ENCODE measurements around the gene JUN.
A peak's percentile ranks its signal among the peaks of the same experiment; 100 is the strongest.

Gene JUN

DNA sequence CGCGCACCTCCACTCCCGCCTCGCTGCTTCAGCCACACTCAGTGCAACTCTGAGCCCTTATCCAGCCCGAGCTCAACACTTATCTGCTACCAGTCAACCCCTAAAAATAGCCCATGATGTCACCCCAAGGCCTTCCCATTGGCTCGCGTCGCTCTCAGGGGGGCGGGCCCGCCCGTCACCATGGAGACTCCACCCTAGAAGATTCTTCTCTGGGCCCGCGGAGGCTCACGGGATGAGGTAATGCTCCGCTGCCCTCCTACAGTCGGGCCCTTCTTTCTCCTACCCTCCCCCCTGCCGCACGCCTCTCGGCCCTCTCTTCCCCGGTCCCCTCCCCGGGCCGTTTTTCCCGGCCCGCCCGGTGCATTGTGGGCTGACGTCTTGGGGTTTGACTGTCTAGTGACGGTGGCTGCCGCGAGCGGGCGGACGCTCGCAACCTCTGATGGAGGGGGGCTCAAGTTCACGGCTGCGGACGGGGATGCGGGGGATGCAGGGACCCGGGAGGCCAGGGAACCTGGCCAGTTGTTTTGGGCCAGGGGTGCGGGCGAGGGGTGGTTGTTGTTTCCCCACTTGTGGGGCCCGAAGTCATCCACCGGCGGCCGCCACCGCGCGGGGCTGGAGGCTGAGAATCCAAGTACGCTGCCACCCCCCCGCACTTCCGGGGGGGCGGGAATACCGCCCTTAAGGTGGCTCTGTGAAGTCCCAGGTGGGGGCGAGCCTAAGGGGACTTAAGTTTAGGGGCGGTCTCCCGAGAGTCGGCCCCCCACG lies at the start of gene JUN:
TSS of gene JUN (minus strand) at position 55 of the 765 bp plus-strand sequence. CDS start 977 bp downstream, outside the sequence.
- peak; percentile 98 for DNase-seq

DNA sequence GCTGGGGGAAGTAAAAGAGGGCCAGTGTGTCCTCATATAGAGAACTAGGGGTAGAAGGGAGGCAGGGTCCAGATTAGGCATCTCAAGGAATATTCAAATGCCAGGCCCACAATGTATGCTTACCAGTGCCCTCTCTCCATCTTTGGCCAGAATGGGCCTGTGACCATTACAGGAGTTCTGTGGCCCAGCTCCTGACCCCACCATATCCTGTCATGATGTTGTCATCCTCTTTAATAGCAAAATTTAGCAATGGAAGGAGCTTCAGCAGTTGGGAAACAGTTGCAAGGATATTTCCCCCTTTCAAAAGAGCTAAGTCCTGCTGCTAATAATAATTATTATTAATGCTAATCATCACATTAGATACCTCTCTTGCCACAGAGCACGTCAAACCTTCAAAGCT lies 49.3 kb upstream of the JUN start:
- no peak for DNase-seq

DNA sequence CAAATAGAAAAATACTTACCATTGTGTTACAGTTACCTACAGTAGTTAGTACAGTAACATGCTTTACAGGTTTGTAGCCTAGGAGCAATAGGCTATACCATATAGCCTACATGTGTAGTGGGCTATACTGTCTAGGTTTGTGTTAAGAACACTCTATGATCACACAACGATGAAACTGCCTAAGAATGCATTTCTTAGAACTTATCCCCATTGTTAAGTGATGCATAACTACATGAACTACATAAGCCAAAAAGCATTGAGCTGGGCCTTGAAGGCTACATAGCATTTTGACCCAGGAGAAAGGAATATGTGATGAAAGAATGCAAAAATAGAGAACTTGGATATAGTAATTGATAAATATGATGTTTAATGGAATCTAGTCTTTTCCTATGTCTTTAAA lies 46.4 kb upstream of the JUN start:
- DNase-seq: no peak

- DNase-seq: no peak
Measured at GRCh38 chr1:58829866-58830265, 46.0 kb upstream of the JUN start.

- no peak for DNase-seq
Measured at GRCh38 chr1:58827298-58827697, 43.5 kb upstream of the JUN start.

- DNase-seq: no peak
Measured at GRCh38 chr1:58824753-58825389, 41.0 kb upstream of the JUN start.

DNA sequence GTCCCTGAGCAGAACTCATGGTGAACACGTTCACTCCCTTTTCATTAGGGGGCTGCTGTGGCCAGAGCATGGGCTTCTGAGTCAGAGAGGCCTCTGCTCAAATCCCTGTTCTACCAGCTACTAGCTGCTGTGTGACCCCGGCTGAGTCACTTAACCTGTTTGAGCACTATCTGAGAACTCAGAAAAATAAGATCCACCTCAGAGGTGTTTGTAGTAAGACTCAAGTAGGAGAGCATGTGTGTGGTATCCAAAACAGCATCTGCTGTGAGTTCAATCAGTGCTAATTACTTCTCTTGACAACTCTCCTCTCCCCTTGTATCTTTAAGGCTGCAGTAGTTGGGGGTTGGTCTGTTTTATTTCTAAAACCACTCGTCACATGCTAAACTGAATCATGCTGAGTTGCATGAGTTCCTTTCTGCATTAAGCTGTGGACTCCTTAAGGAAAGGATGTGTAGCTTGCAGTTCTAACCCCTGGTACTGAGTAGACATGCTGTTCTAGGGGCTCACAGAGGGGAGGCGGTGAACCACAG lies 39.7 kb upstream of the JUN start:
- no peak for DNase-seq

DNA sequence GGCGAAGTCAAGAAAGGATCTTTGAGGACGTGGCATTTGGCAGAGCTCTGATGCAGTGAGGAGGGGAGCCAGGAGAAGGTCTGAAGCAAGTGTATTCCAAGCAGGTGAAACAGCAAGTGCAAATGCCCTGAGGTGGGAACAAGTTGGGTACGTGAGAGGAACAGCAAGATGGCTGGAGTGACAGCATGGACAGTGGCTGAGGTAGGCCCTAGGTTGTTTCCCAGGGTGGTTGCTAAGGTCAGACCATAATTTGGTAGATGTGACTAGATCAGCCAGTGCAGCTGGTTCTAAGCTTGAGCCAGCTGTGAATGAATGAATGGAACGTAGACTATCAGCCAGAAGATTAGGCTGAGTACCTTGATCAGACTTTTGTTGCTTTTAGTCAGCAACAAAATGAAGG lies 37.5 kb upstream of the JUN start:
- no peak for DNase-seq

DNA sequence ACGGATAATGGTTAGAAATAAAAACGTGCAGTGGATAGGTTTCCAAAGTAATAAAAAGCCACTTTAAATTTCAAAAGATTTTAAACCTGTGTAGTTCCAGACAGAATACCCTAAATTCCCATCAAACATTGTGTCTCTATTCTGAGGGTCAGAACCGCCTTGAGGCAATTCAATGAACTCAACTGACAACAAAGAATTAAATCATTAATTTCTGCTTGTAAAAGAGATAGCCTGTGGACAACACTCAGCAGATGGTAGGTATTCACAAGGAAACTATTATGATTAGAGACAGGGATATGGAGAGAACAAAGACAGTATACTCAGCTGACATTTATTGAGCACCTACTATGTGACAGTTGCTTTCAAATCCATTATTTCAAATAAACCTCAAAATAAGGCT lies 35.1 kb upstream of the JUN start:
- DNase-seq: no peak

DNA sequence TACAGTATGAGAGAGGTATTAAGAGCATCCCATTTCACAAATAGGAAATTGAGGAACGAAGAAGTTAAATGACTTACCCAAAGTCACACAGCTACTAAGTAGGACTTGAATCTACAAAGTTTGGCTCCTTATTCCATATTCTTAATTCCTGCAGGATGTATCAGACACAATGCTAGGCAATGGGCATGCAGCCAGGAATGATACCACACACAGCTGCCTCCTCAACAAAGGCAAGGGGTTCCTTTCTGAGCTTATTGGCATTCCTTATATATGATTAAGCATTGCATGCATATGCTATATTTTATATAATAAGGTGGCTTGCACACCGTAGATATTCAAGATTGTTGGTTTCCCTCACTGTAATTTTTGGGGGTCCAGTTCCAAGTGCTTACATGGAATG lies 34.2 kb upstream of the JUN start:
- no peak for DNase-seq

DNA sequence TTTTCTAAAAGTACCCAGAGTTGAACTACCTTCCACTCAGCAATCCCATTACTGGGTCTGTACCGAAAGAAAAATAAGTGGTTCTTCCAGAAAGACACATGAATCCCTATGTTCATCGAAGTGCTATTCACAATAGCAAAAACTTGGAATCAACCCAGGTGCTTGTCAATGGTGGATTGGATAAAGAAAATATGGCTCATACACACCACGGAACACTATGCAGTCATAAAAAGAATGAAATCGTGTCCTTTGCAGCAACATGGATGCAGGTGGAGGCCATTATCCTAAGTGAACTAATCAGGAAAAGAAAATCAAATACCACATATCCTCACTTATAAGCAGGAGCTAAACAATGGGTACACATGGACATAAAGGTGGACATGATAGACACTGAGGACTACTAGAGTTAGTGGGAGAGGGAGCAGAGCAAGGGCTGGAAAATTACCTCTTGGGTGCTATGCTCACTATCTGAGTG lies 32.9 kb upstream of the JUN start:
- DNase-seq: no peak

DNA sequence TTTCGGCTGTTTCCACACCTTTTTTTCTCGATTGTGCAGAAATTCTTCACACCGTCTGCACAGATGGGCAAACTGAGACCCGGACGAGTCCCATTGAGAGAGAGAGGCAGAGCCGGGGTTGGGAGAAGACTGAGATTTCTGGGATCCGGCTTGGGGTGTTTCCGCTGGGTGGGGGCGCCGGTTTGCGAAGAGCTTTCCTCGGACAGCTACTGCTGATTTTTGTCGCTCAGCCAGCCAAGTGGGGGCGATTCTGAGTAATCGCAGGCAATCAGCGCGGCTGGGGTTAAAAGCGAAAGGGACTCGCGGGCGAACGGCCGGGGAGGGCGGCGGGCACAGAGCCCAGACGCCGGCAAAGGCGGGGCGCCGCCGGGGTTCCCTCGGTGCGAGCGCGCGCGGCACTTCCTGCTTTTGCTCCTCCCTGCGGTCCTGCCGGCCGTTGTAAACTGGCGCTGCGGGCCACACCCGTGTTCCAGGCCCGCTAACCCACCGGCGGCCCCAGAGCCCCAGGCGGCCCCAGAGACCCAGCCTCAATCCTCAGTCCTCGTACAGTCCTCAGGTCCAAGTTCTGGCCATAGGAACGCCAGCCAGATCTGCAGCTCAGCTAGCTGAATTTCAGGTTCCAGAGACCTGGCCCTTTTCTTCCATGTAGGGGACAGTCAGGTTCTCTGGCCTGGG lies 32.4 kb upstream of the JUN start:
- DNase-seq: peak; percentile 67

GRCh38 chr1:58815686-58816071 lies 31.8 kb upstream of the JUN start:
- DNase-seq: no peak

DNA sequence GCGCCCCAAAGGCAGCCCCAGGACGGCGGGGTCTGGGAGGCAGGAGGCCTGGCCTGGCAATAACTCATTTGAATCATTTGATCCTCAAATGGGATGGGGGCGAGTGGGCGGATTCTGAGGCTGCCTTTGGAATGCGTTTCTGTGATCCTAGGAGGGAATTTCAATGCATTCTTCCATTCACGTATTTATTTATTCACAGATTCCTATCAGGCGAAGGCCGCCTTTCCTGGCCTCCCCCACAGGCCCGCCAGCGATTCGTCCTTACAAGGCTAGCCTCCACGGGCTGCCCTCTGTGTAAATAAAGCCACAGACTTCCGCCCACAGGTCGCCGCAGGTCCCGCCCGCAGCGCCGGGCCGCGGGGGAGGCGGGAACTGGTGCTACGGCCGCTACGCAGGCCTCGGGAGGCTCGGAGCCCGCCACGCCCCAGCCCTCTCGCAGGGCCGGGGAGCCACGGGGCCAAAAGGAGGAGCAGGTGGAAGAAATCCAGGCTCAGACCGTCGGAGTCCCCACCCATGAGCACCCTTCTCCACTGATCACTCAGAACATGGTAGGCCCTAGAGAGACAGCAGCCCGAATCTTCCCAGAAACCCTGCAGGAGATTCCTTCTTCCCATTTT lies 31.3 kb upstream of the JUN start:
- no peak for DNase-seq

GRCh38 chr1:58814251-58815068 lies 30.6 kb upstream of the JUN start:
- DNase-seq: no peak

DNA sequence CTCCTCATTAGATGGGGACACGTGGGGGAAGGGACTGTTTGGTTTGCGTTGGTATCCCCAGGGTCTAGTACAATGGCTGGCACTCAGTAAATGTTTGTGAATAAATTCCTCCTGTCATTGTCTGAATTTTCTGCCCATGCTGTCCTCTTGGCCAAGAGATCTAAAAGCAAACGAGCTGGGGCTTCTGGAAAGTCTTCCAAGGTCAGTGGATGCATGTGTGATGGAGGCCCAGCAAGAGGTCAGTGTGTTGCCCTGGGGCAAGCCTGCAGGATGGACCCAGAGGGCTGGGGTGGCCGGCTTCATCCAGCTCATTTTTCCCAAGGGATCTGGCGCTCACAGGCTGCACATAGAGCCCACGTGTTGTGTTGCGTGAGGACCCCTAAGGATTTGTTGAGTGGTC lies 30.0 kb upstream of the JUN start:
- no peak for DNase-seq

GRCh38 chr1:58813361-58813760 lies 29.5 kb upstream of the JUN start:
- no peak for DNase-seq

DNA sequence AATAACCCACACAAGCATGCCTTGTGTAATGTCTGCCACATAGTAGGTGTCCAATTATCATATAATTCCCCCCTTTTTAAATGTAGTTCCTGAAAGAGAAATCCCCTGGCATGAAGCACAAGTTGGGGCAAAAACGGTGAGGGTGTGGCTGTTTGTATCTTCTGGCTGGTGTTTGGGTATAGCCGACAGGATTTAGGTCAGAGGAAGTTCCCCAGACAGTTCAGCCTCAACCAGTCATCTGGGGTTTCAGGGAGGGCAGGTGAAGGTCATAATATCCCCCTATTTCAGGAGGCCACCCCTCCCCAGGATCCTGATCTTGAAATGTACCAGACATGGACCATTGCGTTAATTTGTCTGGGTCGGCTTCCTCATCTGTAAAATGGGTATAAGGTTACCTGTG lies 29.1 kb upstream of the JUN start:
- DNase-seq: no peak

GRCh38 chr1:58812468-58812867 lies 28.6 kb upstream of the JUN start:
- DNase-seq: no peak

- DNase-seq: no peak
Measured at GRCh38 chr1:58811303-58811702, 27.5 kb upstream of the JUN start.

GRCh38 chr1:58809325-58810010 lies 25.6 kb upstream of the JUN start:
- no peak for DNase-seq

DNA sequence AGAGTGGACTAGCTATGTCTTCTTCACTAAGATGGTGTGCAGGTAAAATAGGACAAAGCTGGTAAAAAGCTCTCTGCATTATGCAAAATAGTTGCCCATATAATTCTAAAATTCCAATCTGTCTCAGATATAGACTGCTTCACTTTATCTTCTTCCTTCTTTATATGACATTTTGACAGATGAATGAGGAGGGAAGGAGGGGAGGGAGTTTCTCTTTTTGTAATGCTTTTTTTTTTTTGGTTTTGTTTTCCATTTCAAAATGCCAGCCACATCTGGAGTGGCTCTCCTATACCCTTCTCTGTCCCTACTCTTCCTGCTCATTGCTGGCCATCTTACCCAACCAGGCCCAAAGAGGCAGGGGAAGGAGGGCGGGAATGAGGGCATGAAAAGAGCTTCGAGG lies 24.2 kb upstream of the JUN start:
- no peak for DNase-seq
